Neural cell (in vitro differentiated cells): ENCODE measurements around the gene ZBTB7C. TPM values are rescaled to one million over a fixed set of nuclear protein-coding genes. Genes with fewer than 3 reads are reported as not detected.

Source experiments
- H2AFZ ChIP-seq: fragments of 200-600, 300-800 bp; sonication (generic), shearing (Covaris generic); 2 replicates; pipeline ENCODE4 v1.6.0; 2014; ENCODE audit warnings: low read depth, mild to moderate bottlenecking, antibody characterized with exemption, low read length, moderate library complexity
- H3F3A ChIP-seq: fragments of 200-600 bp; shearing (Covaris generic); 2 replicates; pipeline ENCODE4 v1.6.1; 2016; ENCODE audit warnings: mild to moderate bottlenecking, moderate library complexity, mixed read lengths, antibody characterized with exemption, low read length; ENCODE audit not compliant: insufficient read depth, poor library complexity, severe bottlenecking
- H3K27ac ChIP-seq: fragments of 200-600, 300-800 bp; sonication (generic), shearing (Covaris generic); 2 replicates; pipeline ENCODE4 v1.5.1; 2014; ENCODE audit warnings: mild to moderate bottlenecking, low read length, moderate library complexity
- H3K27me3 ChIP-seq: fragments of 300-800, 200-600 bp; sonication (generic), shearing (Covaris generic); 2 replicates; pipeline ENCODE4 v1.6.0; 2014; ENCODE audit warnings: mild to moderate bottlenecking, low read depth, low read length, moderate library complexity; ENCODE audit not compliant: insufficient read depth
- H3K36me3 ChIP-seq: fragments of 300-800, 200-600 bp; sonication (generic), shearing (Covaris generic); 2 replicates; pipeline ENCODE4 v1.5.1; 2014; ENCODE audit warnings: mild to moderate bottlenecking, antibody characterized with exemption, low read length, moderate library complexity; ENCODE audit not compliant: insufficient read depth
- H3K4me2 ChIP-seq: fragments of 300-800, 200-600 bp; sonication (generic), shearing (Covaris generic); 2 replicates; pipeline ENCODE4 v1.6.0; 2014; ENCODE audit warnings: mild to moderate bottlenecking, low read length
- H3K4me3 ChIP-seq: fragments of 300-800, 200-600 bp; sonication (generic), shearing (Covaris generic); 2 replicates; pipeline ENCODE4 v1.5.1; 2014; ENCODE audit warnings: mild to moderate bottlenecking, low read length, moderate library complexity
- H3K79me2 ChIP-seq: fragments of 200-600 bp; shearing (Covaris generic); replicated peaks from 2 replicates; pipeline ENCODE4 v1.6.0; 2014; ENCODE audit warnings: mild to moderate bottlenecking, low read length, moderate library complexity; ENCODE audit not compliant: insufficient read depth
- H3K9ac ChIP-seq: fragments of 300-800, 200-600 bp; sonication (generic), shearing (Covaris generic); 2 replicates; pipeline ENCODE4 v1.6.1; 2016; ENCODE audit warnings: mild to moderate bottlenecking, low read length, mixed read lengths
- H3K9me2 ChIP-seq: fragments of 200-600 bp; shearing (Covaris generic); 2 replicates; pipeline ENCODE4 v1.6.1; 2016; ENCODE audit warnings: mild to moderate bottlenecking, low read length, mixed read lengths; ENCODE audit not compliant: insufficient read depth
- H3K9me3 ChIP-seq: fragments of 200-600, 300-800 bp; sonication (generic), shearing (Covaris generic); 2 replicates; pipeline ENCODE4 v1.6.1; 2016; ENCODE audit warnings: mild to moderate bottlenecking, mixed run types, low read length, moderate library complexity, mixed read lengths
- H4K20me1 ChIP-seq: fragments of 200-600 bp; shearing (Covaris generic); 2 replicates; pipeline ENCODE4 v1.6.1; 2016; ENCODE audit warnings: mild to moderate bottlenecking, mixed run types; ENCODE audit not compliant: insufficient read depth
- CTCF ChIP-seq: fragments of 450-650 bp; IDR thresholded peaks from 2 replicates; pipeline ENCODE4 v1.5.1; 2014; ENCODE audit warnings: antibody characterized with exemption, mild to moderate bottlenecking, moderate library complexity; ENCODE audit not compliant: poor library complexity, severe bottlenecking
- EP300 ChIP-seq: fragments of 450-650 bp; conservative IDR thresholded peaks from 2 replicates; pipeline ENCODE4 v1.6.1; 2014; ENCODE audit warnings: antibody characterized with exemption, mild to moderate bottlenecking, moderate library complexity; ENCODE audit not compliant: poor library complexity, severe bottlenecking
- EZH2 ChIP-seq: fragments of 200-600, 300-800 bp; shearing (Covaris generic), sonication (generic); IDR thresholded peaks from 2 replicates; pipeline ENCODE4 v1.6.1; 2014; ENCODE audit warnings: antibody characterized with exemption, low read length, borderline replicate concordance, mild to moderate bottlenecking; ENCODE audit not compliant: insufficient read depth, poor library complexity, severe bottlenecking
- MXI1 ChIP-seq: fragments of 450-650 bp; conservative IDR thresholded peaks from 2 replicates; pipeline ENCODE4 v1.6.1; 2014; ENCODE audit warnings: antibody characterized with exemption, mild to moderate bottlenecking; ENCODE audit not compliant: poor library complexity, severe bottlenecking
- POLR2AphosphoS5 ChIP-seq: IDR thresholded peaks from 2 replicates; pipeline ENCODE4 v1.6.1; 2012
- RAD21 ChIP-seq: fragments of 450-650 bp; conservative IDR thresholded peaks from 2 replicates; pipeline ENCODE4 v1.6.1; 2014; ENCODE audit warnings: antibody characterized with exemption, mild to moderate bottlenecking, moderate library complexity
- REST ChIP-seq: IDR thresholded peaks from 2 replicates; pipeline ENCODE4 v1.6.1; 2012; ENCODE audit warnings: borderline replicate concordance
- SMC3 ChIP-seq: fragments of 450-650 bp; conservative IDR thresholded peaks from 2 replicates; pipeline ENCODE4 v1.6.1; 2014; ENCODE audit warnings: antibody characterized with exemption, mild to moderate bottlenecking, moderate library complexity; ENCODE audit not compliant: poor library complexity
- TAF1 ChIP-seq: IDR thresholded peaks from 2 replicates; pipeline ENCODE4 v1.6.1; 2012; ENCODE audit warnings: low read depth
- polyA plus RNA-seq: library from polyadenylated mRNA; depleted of rRNA; stranded (reverse); fragments of >200 nt; gene quantifications from 2 replicates; pipeline ENCODE4 v1.2.3, GENCODE V29; 2014

Gene ZBTB7C
- polyA plus RNA-seq, 1 donor from 2014 or later, result 2.4 TPM

GRCh38 chr18:48304906-48305693, 104.1 kb downstream of the ZBTB7C start:
- H3K4me3 ChIP-seq, result peak overlapping the region; percentile 17
- H3K9me2 ChIP-seq, result no peaks in the 10 kb centered on the region
- TF ChIP-seq EP300, result no peak
- peak; percentile 26 for TF ChIP-seq REST
- no peak for TF ChIP-seq RAD21
- TF ChIP-seq TAF1, result no peak
- TF ChIP-seq SMC3, result no peak
- peak; percentile 6 for TF ChIP-seq POLR2AphosphoS5
- no peak for TF ChIP-seq MXI1
- no peak for TF ChIP-seq CTCF
- TF ChIP-seq EZH2, result no peak
- H3K36me3 ChIP-seq, result no peaks in the 10 kb centered on the region
- H3F3A ChIP-seq, result no peaks in the 10 kb centered on the region
- H3K27ac ChIP-seq, result peak overlapping the region; percentile 41
- peak overlapping the region; percentile 28 for H3K9ac ChIP-seq
- H3K4me2 ChIP-seq, result no peak overlapping the region
- no peaks in the 10 kb centered on the region for H3K27me3 ChIP-seq
- no peak overlapping the region for H2AFZ ChIP-seq
- H4K20me1 ChIP-seq, result no peaks in the 10 kb centered on the region
- no peaks in the 10 kb centered on the region for H3K9me3 ChIP-seq
- no peaks in the 10 kb centered on the region for H3K79me2 ChIP-seq

- H2AFZ ChIP-seq, result no peak overlapping the region
- H3K4me2 ChIP-seq, result no peak overlapping the region
- H3K9ac ChIP-seq, result no peak overlapping the region
- no peaks in the 10 kb centered on the region for H3K9me3 ChIP-seq
- no peaks in the 10 kb centered on the region for H3K27me3 ChIP-seq
- H3K4me3 ChIP-seq, result no peak overlapping the region
- no peaks in the 10 kb centered on the region for H3K36me3 ChIP-seq
- no peaks in the 10 kb centered on the region for H3K9me2 ChIP-seq
- H3F3A ChIP-seq, result no peaks in the 10 kb centered on the region
- no peak overlapping the region for H3K27ac ChIP-seq
- no peak for TF ChIP-seq RAD21
- no peak for TF ChIP-seq MXI1
- no peak for TF ChIP-seq TAF1
- TF ChIP-seq SMC3, result no peak
- no peak for TF ChIP-seq CTCF
- TF ChIP-seq EZH2, result no peak
- TF ChIP-seq POLR2AphosphoS5, result no peak
- no peak for TF ChIP-seq EP300
- TF ChIP-seq REST, result no peak
- H3K79me2 ChIP-seq, result no peaks in the 10 kb centered on the region
- no peaks in the 10 kb centered on the region for H4K20me1 ChIP-seq
Observed at GRCh38 chr18:48303883-48304282, 105.3 kb downstream of the ZBTB7C start.
